Measurements from ENCODE around the gene ADAMTS4. TPM values are rescaled to one million over a fixed set of nuclear protein-coding genes. Genes with fewer than 3 reads are reported as not detected.

The ADAMTS4 gene
- total RNA-seq, 1 experiment from 2014 or later, result 7.0 TPM

DNA sequence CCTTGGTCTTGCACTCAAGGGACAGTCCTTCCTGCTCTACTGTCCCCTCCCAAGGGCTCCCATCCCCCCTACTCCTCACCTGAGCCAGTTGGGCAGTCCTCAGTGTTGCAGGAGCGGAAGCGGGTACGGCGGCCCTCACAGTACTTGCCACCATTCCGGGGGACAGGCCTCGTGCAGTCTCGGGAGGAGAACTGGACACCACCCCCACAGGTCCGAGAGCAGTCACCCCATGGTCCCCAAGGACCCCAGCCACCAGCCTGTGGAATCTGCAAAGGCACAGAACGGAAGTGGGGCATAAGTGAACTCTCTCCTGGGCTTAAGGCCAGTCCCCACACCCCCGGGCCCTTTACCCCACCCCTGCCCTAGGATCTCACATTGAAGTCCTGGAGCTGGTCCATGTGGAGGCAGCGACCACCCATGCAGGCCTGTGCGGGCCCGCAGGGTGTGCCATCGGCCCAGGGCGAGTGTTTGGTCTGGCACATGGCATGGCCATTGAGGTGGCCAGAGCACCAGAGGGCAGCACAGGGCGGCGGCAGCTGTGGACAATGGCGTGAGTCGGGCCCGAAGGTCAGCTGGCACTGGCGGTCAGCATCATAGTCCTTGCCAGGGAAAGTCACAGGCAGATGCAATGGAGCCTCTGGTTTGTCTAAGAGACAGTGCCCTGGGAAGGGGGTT lies 5.2 kb downstream of the ADAMTS4 start:
- WGBS (ENCODE audit: extremely low coverage, insufficient read length, low lambda C conversion rate), result no CpG with 5 or more reads among the region's 21 CpGs

More for the DNA sequence above, 5.2 kb downstream of the ADAMTS4 start:
- H3K9me3 Mint-ChIP-seq, result no peaks in the 10 kb centered on the region
- no peaks in the 10 kb centered on the region for H3K27me3 ChIP-seq (ENCODE audit: insufficient read depth, low read length)
- H2AFZ ChIP-seq (ENCODE audit: low read length), result no peak overlapping the region
- no peak overlapping the region for H2BK15ac ChIP-seq (ENCODE audit: low read depth, low read length)
- H4K20me1 ChIP-seq (ENCODE audit: control insufficient read depth, insufficient read depth, insufficient read length), result no peaks in the 10 kb centered on the region
- H2BK5ac ChIP-seq (ENCODE audit: insufficient read length, low read length), result no peak overlapping the region
- H3K27me3 Mint-ChIP-seq (ENCODE audit: low read depth), result no peaks in the 10 kb centered on the region
- H3K4me3 Mint-ChIP-seq, result no peak overlapping the region
- no peak overlapping the region for H3K4me2 ChIP-seq (ENCODE audit: insufficient read depth, insufficient read length, low read length)
- no peaks in the 10 kb centered on the region for H3K9me3 ChIP-seq (ENCODE audit: control insufficient read depth, low read depth, low read length)
- no peak overlapping the region for H3T11ph ChIP-seq (ENCODE audit: low read length)
- no peak overlapping the region for H2BK120ac ChIP-seq (ENCODE audit: low read depth, low read length, poor library complexity, severe bottlenecking)
- no peak overlapping the region for H2AK5ac ChIP-seq (ENCODE audit: insufficient read length, low read length)
- H3K23ac ChIP-seq (ENCODE audit: insufficient read length, low read depth, low read length), result no peak overlapping the region
- H3K4me1 Mint-ChIP-seq, result peaks cover 28 to 33% of the 10 kb centered on the region in 2 experiments
- H2BK20ac ChIP-seq (ENCODE audit: low read depth, low read length, poor library complexity, severe bottlenecking), result no peak overlapping the region
- H3K36me3 Mint-ChIP-seq (ENCODE audit: insufficient read depth in 1 of 3, low read depth in 3 of 3), result peaks cover 0 to 29% (median 16%) of the 10 kb centered on the region in 3 experiments; a peak in 4 of 7 replicates
- H4K8ac ChIP-seq (replicated peaks; ENCODE audit: insufficient read length, low read depth, low read length), result no peak overlapping the region
- H2BK12ac ChIP-seq (ENCODE audit: insufficient read length, low read depth, low read length), result no peak overlapping the region
- H3K23me2 ChIP-seq (ENCODE audit: insufficient read length, low read depth, low read length, poor library complexity, severe bottlenecking), result peaks cover 4% of the 10 kb centered on the region
- no peak overlapping the region for H3K9ac ChIP-seq (ENCODE audit: extremely low read depth, insufficient read length, low read length)
- no peaks in the 10 kb centered on the region for H3K79me2 ChIP-seq (ENCODE audit: insufficient read depth, low read length)
- no peak overlapping the region for H4K91ac ChIP-seq (ENCODE audit: insufficient read length, low read depth, low read length)
- no peak overlapping the region for H3K27ac ChIP-seq (ENCODE audit: insufficient read length, low read depth, low read length)
- H4K5ac ChIP-seq (ENCODE audit: insufficient read length, low read depth, low read length), result no peak overlapping the region
- no peak overlapping the region for H3K4ac ChIP-seq (ENCODE audit: low read depth, low read length)
- H3K56ac ChIP-seq (ENCODE audit: insufficient read length, low read depth, low read length), result no peak overlapping the region
- no peak overlapping the region for H3K14ac ChIP-seq (ENCODE audit: insufficient read depth, low read length)
- H3K27ac Mint-ChIP-seq, result peak overlapping the region in 1 of 3 experiments; percentile 31; a peak in 2 of 7 replicates
- H3K79me1 ChIP-seq (ENCODE audit: insufficient read depth, low read depth, low read length, poor library complexity, severe bottlenecking), result no peaks in the 10 kb centered on the region
- H3K4me1 ChIP-seq (ENCODE audit: insufficient read depth, low read length), result peaks cover 6% of the 10 kb centered on the region; the same call in 1 of the 2 replicates
- TF ChIP-seq, protein P1, sequence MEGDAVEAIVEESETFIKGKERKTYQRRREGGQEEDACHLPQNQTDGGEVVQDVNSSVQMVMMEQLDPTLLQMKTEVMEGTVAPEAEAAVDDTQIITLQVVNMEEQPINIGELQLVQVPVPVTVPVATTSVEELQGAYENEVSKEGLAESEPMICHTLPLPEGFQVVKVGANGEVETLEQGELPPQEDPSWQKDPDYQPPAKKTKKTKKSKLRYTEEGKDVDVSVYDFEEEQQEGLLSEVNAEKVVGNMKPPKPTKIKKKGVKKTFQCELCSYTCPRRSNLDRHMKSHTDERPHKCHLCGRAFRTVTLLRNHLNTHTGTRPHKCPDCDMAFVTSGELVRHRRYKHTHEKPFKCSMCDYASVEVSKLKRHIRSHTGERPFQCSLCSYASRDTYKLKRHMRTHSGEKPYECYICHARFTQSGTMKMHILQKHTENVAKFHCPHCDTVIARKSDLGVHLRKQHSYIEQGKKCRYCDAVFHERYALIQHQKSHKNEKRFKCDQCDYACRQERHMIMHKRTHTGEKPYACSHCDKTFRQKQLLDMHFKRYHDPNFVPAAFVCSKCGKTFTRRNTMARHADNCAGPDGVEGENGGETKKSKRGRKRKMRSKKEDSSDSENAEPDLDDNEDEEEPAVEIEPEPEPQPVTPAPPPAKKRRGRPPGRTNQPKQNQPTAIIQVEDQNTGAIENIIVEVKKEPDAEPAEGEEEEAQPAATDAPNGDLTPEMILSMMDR (conservative IDR thresholded peaks at IDR 0.05), result no peak
- no peak for DNase-seq
- H3K18ac ChIP-seq (ENCODE audit: insufficient read length, low read depth, low read length), result no peak overlapping the region
